NCI-H2081 treated with DMSO at 0.1 percent for 48 hours (cell line): ENCODE measurements around the gene PHF23.

Experiments used
- DNase-seq: peaks from one replicate; lab custom pipeline; 2025; lab: John Stamatoyannopoulos, UW

Gene PHF23

GRCh38 chr17:7203391-7203790 lies 35.9 kb downstream of the PHF23 start:
- DNase-seq: no peak

GRCh38 chr17:7196651-7197401 lies 42.4 kb downstream of the PHF23 start:
- DNase-seq: no peak

GRCh38 chr17:7195971-7196370 lies 43.3 kb downstream of the PHF23 start:
- DNase-seq: no peak

GRCh38 chr17:7192271-7192937 lies 46.9 kb downstream of the PHF23 start:
- DNase-seq: no peak

- no peak for DNase-seq
Observed at GRCh38 chr17:7191571-7192270, 47.5 kb downstream of the PHF23 start.

GRCh38 chr17:7191069-7191468 lies 48.2 kb downstream of the PHF23 start:
- no peak for DNase-seq

- no peak for DNase-seq
Observed at GRCh38 chr17:7190276-7190917, 48.9 kb downstream of the PHF23 start.

- DNase-seq: no peak
Observed at GRCh38 chr17:7186241-7186640, 53.0 kb downstream of the PHF23 start.
